GM19395 (cell line): ENCODE data around the gene CFAP69.
"Not testable (repeated sequence)": the region's sequence is repeated elsewhere in the genome, so short reads cannot be mapped to it uniquely, and the experiment has no call there.

Experiments
- ATAC-seq: cut with Tn5 transposase; IDR thresholded peaks from one replicate; pipeline ENCODE4 v1.9.1; 2021; ENCODE audit warnings: mild to moderate bottlenecking, moderate library complexity; ENCODE audit not compliant: unreplicated experiment

The CFAP69 gene

DNA sequence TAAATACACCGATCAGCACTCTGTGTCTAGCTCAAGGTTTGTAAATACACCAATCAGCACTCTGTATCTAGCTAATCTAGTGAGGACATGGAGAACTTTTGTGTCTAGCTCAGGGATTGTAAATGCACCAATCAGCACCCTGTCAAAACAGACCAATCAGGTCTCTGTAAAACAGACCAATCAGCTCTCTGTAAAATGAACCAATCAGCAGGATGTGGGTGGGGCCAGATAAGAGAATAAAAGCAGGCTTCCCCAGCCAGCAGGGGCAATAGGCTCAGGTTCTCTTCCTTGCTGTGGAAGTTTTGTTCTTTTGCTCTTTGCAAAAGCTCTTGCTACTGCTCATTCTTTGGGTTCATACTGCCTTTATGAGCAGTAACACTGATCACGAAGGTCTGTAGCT is 90.0 kb downstream of the CFAP69 start:
- ATAC-seq: not testable (repeated sequence)

DNA sequence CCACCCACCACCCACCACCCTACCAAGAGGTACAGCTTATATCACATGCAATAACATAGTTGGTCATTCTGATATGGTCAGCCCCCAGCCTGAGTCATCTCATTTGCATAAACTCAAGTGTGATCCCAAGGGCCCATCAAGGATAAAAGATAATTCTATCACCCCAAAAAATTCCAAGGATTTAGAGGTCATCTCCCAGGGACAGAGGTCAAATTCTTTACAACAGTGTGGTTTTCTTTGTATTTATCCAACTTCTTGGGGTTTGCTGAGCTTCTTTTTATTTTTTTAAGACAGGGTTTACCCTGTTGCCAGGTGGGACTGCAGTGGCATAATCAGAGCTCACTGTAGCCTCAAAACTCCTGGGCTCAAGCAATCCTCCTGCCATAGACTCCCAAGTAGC is 92.1 kb downstream of the CFAP69 start:
- no peak for ATAC-seq

DNA sequence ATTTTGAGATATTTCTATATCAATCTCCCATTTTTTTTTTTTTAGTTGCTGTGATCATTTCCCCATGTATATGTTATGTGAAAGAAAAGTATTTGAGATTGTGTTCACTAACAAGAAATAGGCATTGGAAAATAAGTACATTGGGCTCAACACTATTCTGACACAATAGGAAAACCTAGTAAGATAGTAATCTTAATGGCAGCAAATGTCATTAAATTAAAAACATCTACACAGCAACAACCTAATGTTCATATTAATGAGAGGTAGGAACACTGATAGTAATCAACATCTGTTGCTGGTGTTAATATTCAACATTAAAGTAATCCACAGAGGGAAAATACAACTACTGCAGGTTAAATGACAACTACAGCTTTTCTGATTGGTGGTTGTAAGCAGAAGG is 100.0 kb downstream of the CFAP69 start:
- ATAC-seq: no peak

DNA sequence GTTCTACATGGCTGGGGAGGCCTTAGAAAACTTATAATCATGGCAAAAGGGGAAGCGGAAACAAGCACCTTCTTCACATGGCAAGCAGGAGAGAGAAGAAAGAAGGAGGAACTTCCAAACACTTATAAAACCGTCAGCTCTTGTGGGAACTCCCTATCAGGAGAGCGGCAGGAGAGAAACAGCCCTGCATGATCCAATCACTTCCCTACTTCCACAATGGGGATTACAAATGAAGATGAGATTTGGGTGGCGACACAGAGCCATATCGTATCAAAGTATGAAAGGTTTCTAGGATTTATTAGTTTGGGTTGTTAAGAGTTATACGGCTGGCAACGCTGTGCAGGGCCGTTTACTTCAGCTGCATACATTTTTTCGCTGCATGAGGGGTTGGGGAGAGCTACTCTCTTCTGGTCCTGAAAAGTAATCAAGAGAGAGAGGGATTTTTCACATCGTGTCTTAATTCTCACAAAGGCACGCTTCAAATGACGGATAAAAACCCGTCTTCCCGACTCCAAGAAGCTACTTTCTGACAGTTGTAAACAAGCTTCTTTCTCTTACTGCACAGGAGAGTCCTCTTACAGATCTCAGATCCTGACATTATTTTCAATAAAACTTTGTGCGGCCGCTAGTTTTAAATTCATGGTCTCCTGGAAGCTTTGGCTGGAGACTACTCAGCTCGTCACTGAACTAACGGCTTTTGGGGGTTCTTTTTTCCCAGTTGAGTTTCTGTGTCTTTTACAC is 100.8 kb downstream of the CFAP69 start:
- ATAC-seq: peak; percentile 31

DNA sequence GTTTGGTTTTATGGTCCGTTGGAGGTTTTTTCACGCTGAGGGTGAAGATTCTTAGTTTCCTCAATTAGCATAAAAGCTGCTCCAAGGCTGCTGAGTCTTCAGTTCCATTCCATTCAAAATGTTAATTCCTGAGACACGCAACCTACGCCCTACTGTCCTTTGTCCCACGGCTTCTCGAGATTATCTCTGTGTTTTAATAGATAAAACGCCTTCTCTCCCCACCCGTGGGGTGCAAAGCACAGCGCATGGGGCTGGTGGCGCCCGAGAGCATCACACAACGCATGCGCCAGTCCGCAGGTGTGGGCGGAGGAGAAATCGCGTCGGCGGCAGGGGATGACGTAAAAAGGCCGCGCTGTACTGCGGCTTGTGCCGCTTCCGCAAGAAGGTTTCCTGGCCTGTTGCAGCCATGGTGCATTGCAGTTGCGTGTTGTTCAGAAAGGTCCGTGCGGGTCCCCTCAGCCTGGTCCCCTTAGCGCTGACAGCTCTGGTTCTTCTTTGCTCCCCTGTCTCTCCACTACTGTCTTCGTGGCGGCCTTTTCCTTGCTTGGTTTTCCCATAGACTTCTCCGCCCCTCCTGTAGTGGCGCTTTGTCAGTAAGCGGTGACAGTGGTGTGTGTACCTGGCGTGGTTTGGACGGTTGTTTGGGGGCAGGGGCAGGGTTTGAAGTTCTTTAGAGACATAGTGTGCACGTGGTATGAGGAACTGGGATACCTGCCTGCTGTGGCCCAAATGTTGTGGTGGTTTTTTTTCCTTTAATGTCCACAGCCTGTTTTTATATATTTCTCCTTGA is 101.6 kb downstream of the CFAP69 start, which contains the start of gene GTPBP10:
Gene GTPBP10 (plus strand): TSS at position 381 of the 790 bp plus-strand sequence. CDS start 26 bp downstream, at position 407.
- peak; percentile 95 for ATAC-seq

DNA sequence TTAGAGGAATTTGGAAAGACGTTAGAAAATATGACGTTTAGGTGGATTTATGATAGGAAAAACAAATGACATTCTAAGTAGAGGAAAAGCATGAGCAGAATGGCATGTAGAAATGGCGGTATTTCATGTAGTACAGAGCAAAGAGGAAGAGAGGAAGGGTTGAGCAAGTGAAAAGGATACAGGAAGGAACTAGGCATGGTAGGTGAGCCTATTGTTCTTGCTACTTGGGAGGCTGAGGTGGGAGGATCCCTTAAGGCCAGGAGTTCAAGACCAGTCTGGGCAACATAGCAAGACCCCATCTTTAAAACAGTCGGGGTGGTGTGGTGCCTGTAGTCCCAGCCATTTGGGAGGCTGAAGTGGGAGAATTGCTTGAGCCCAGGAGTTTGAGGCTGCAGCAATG is 102.8 kb downstream of the CFAP69 start:
- no peak for ATAC-seq

DNA sequence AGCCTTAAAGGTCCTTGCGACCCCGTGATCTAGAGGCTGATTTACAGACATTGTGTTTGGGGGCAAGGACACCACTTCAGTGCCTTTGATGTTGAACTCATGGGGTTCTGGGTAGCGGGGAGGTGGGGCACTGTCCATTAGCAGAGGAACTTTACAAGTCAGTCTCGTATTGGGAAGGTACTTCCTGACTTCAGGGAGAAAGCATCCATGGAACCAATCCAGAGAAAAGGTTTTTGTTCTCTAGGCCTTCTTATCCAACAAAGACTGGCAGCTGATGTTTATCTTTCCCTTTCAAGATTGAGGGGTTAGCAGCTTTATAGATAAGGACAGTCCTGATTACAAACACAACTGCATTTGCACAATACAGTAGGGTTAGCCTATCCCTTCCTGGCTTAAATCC is 104.3 kb downstream of the CFAP69 start:
- no peak for ATAC-seq

DNA sequence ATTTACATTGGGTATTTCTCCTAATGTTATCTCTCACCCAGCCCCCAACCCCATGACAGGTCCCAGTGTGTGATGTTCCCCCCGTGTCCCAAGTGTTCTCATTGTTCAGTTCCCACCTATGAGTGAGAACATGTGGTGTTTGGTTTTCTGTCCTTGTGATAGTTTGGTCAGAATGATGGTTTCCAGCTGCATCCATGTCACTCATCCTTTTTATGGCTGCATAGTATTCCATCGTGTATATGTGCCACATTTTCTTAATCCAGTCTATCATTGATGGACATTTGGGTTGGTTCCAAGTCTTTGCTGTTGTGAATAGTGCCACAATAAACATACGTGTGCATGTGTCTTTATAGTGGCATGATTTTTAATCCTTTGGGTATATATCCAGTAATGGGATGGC is 105.1 kb downstream of the CFAP69 start:
- ATAC-seq: not testable (repeated sequence)

DNA sequence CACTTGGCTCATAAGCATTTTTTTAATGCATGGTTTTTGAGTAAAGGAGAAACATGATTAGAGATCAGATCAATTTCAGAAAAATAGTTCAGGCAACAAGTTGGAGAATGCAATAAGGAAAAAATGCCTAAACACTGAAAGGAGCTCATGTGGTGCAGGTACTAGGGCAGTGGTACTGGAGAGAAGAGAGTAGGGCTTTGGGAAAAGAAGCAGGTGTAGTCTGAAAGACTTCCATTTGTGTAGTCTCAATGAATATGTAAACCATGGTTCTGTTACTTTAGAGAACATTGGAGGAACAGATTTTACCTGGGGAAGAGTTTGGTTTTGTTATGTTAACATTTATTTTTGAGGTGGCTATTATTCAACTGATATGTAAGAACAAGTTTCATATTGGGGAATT is 107.0 kb downstream of the CFAP69 start:
- no peak for ATAC-seq
